Common myeloid progenitor, CD34-positive (primary cell): Measurements from ENCODE around the gene TVP23C.
"Not testable (repeated sequence)": the region's sequence is repeated elsewhere in the genome, so short reads cannot be mapped to it uniquely, and the experiment has no call there.

Experiments used
- CTCF ChIA-PET: fragments of 350-600 bp; sonication (Branson Sonifier 250); formaldehyde crosslinking; loops from one replicate; lab custom pipeline; 2021; ENCODE audit warnings: antibody characterized with exemption; lab: Charles Lee
- POLR2A ChIA-PET: fragments of 350-600 bp; sonication (Branson Sonifier 250); formaldehyde crosslinking; loops from one replicate; lab custom pipeline; 2021; ENCODE audit warnings: antibody characterized with exemption; lab: Charles Lee
- DNase-seq, 3 donors: peaks; one replicate each; pipeline versions ENCODE4 v3.0.0 to v3.0.0-alpha.2; 2013
- H3K27ac ChIP-seq, 2 experiments: 1 replicate in 1 of 2; 2 replicates in 1 of 2; pipeline ENCODE4 v1.7.0; 2013; ENCODE audit warnings: inconsistent platforms in 2 of 2, low read length in 2 of 2, mild to moderate bottlenecking in 2 of 2, low read depth in 1 of 2, moderate library complexity in 1 of 2; ENCODE audit not compliant: severe bottlenecking in 2 of 2, insufficient read depth in 1 of 2, poor library complexity in 1 of 2
- H3K27me3 ChIP-seq, 5 experiments: replicated peaks in 2 of 5; 1 replicate in 3 of 5; 2 replicates in 2 of 5; pipeline versions ENCODE4 v1.6.1 to v1.7.0; 2013; ENCODE audit warnings: low read length in 4 of 5, mild to moderate bottlenecking in 2 of 5, moderate library complexity in 2 of 5, inconsistent platforms in 1 of 5; ENCODE audit not compliant: insufficient read depth in 5 of 5, control insufficient read depth in 4 of 5
- H3K36me3 ChIP-seq, 4 experiments: 1 replicate in 2 of 4; 2 replicates in 2 of 4; pipeline versions ENCODE4 v1.6.1 to v1.7.0; 2013; ENCODE audit warnings: low read length in 3 of 4, control low read depth in 1 of 4, mild to moderate bottlenecking in 1 of 4; ENCODE audit not compliant: control insufficient read depth in 4 of 4, insufficient read depth in 4 of 4
- H3K4me1 ChIP-seq, 4 experiments: 1 replicate in 3 of 4; 2 replicates in 1 of 4; pipeline versions ENCODE4 v1.6.1 to v1.7.1; 2013; ENCODE audit warnings: low read length in 3 of 4, mild to moderate bottlenecking in 3 of 4, control low read depth in 1 of 4, inconsistent platforms in 1 of 4, moderate library complexity in 1 of 4; ENCODE audit not compliant: control insufficient read depth in 4 of 4, insufficient read depth in 4 of 4; ENCODE audit errors: control extremely low read depth in 1 of 4
- H3K4me3 ChIP-seq, 7 experiments: 1 replicate in 4 of 7; 2 replicates in 3 of 7; pipeline versions ENCODE4 v1.5.1 to v1.7.0; 2013; ENCODE audit warnings: mild to moderate bottlenecking in 7 of 7, low read length in 6 of 7, moderate library complexity in 6 of 7, inconsistent platforms in 2 of 7, low read depth in 2 of 7, control low read depth in 1 of 7; ENCODE audit not compliant: insufficient read depth in 4 of 7, control insufficient read depth in 1 of 7; ENCODE audit errors: extremely low read depth in 1 of 7
- H3K9me3 ChIP-seq, 5 experiments: 1 replicate in 4 of 5; 2 replicates in 1 of 5; pipeline versions ENCODE4 v1.6.1 to v1.7.1; 2013; ENCODE audit warnings: low read length in 4 of 5, mild to moderate bottlenecking in 2 of 5, inconsistent platforms in 1 of 5, low read depth in 1 of 5, moderate library complexity in 1 of 5; ENCODE audit not compliant: control insufficient read depth in 4 of 5, insufficient read depth in 2 of 5; ENCODE audit errors: control extremely low read depth in 1 of 5
- WGBS: methylation state at CpG from one replicate; pipeline ENCODE4 v1.1.5; 2013; ENCODE audit not compliant: insufficient coverage; 5-methylcytosine and 5-hydroxymethylcytosine counted together

The TVP23C gene

DNA sequence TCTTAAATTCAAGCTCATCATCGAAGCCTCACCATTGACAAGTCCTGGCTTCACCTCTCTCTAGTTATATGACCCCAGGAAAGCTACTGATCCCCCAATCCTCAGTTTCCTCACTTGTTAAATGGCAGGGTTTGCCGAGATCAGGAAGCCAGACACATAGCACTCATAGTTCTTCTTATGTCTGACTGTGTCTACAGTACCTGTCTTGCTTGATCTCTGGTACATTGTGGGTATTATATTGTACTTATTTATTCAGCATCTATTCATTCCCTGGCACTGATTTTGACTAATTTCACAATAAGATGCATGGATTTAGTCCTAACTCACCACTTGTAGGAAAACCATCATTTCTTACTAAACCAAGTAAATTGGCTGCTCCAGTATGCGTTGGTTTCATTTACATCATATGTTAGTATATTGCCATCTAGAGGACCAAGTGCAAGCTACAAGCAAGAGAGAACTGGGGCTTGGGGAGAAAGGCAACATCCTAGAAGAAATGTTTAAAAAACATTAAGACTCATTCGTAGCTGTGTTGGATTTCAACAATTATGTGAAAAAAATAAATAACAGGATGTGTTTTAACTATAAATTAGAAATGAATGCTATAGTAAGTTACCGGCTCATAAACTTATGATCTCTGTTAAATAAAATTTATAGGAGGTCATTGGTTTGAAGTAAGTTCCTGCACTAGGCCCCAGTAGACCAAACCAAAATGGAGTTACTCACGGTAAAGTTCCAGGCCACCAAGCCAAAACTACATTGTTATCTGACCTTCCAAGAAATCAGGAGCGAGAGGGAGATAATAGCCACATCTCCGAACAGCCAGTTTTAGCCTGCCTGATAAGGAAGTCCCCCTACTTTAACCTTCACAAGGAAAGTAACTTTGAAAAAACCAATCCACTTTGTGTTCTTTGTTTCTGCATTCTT is 36.7 kb downstream of the TVP23C start:
- not testable (repeated sequence) for H3K9me3 ChIP-seq, H3K4me3 ChIP-seq, H3K36me3 ChIP-seq, H3K27ac ChIP-seq, H3K27me3 ChIP-seq
- peaks cover 0 to 12% (median 5%) of the 10 kb centered on the region in 4 experiments for H3K4me1 ChIP-seq
- POLR2A ChIA-PET = interaction anchor here (0.7 kb wide), 1 partner anchor 135 kb away, joined by 3 read pairs; no protein-coding TSS in a partner anchor
- WGBS = 33% methylated on average over 1 of the region's 8 CpGs
- peak; percentile 49 to 73 (median 73) for DNase-seq
- CTCF ChIA-PET = interaction anchor here (0.7 to 1.8 kb wide), 4 partner anchors 9 to 279 kb away, joined by 3 to 8 read pairs (median 4); no protein-coding TSS in a partner anchor

DNA sequence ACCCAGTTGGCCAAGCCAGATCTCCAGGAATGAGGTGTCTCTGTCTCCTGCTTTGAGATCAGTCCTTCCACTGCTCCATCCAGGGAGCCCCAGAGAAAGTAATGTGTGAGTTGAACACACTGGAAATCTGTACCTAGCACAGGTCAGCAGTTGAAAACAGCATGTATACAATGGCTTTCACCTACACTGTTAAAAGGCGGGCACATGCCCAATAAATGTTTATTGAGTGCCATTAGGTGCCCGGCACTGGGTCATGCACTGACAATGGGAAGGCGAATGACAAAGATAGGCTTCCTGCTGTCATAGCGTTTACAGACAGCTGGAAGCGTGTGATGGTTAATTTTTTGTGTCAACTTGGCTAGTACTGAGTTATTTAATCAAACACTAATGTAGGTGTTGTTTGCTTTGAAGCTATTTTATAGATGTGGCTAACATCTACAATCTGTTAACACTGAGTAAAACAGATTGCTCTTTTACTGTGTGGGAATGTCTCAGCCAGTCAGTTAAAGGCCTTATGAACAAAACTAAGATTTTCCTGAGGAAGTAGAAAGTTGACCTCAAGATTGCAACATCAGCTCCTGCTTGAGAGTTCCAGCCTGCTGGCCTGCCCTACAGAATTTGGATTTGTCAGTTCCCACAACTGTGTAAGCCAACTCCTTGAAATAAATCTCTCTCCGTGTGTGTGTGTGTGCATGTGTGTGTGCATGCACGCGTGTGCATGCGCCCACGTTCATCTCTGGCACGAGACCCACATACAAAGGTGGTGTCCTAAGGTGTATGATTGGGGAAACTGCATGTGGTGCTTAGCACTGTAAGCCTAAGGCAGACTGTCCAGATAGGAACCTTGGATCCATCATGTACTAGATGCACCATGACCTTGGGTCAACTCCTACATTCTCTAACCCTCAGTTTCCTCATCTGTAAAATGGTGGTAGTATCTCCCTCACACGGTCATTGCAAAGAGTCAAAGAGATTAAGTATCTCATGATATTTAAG is 38.0 kb downstream of the TVP23C start:
- ChIA-PET POLR2A (interaction anchor here (0.7 kb wide), 1 partner anchor 136 kb away, joined by 3 read pairs; no protein-coding TSS in a partner anchor), CTCF (interaction anchor here (0.7 to 1.8 kb wide), 4 partner anchors 8 to 278 kb away, joined by 3 to 8 read pairs (median 4); no protein-coding TSS in a partner anchor)
- peak; percentile 18 to 68 (median 67) for DNase-seq
- H3K27ac ChIP-seq, H3K9me3 ChIP-seq, H3K4me3 ChIP-seq, H3K36me3 ChIP-seq, H3K27me3 ChIP-seq: not testable (repeated sequence)
- no CpG with 5 or more reads among the region's 12 CpGs for WGBS
- peaks cover 0 to 12% (median 5%) of the 10 kb centered on the region in 4 experiments for H3K4me1 ChIP-seq

GRCh38 chr17:15516150-15516549 is 47.1 kb downstream of the TVP23C start:
- Histone ChIP-seq H3K9me3 (no peaks in the 10 kb centered on the region), H3K36me3 (peaks cover 3 to 45% (median 19%) of the 10 kb centered on the region in 4 experiments), H3K27ac (no peak overlapping the region), H3K4me1 (no peaks in the 10 kb centered on the region), H3K27me3 (no peaks in the 10 kb centered on the region), H3K4me3 (no peak overlapping the region)
- ChIA-PET CTCF (no interaction called here), POLR2A (no interaction called here)
- 100% methylated on average over 8 of the region's 8 CpGs for WGBS
- DNase-seq = no peak

GRCh38 chr17:15514469-15514868 is 48.8 kb downstream of the TVP23C start:
- Histone ChIP-seq H3K9me3 (no peaks in the 10 kb centered on the region), H3K4me3 (no peak overlapping the region), H3K27ac (no peak overlapping the region), H3K4me1 (no peaks in the 10 kb centered on the region), H3K36me3 (peaks cover 3 to 45% (median 19%) of the 10 kb centered on the region in 4 experiments), H3K27me3 (no peaks in the 10 kb centered on the region)
- ChIA-PET POLR2A (no interaction called here), CTCF (interaction anchor here (0.8 to 1.5 kb wide), 2 partner anchors 11 to 16 kb away, joined by 3 to 7 read pairs; no protein-coding TSS in a partner anchor)
- no peak for DNase-seq
- WGBS = 80% methylated on average over 1 of the region's 2 CpGs

DNA sequence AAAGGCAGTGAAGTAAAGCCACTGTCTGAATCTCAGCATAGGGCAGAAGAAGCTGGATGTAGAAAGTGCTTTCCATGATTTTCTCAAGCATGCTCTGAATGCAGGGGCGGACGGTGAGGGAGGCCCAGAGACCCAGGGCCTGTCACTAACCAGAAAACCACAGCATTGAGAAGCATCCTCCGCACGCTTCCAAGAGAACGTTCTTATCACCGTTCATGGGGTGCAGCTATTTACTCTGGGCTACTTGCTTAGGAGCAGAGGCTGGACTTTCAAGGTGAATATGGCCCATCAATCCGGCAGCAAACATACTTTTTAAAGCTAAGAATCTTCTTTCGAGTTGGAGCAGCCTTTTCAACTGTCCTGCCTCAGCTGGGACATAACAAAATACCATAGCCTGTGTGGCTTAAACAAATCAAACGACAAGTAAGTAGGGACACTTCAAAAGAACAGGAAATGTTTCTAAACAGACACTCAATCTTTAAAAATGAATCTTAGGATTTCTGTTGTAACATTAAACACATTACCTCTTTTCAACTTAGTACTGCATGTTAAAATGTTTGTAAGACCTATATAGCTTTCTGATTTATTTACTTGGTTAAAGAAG is 49.3 kb downstream of the TVP23C start:
- no peak for DNase-seq
- Histone ChIP-seq H3K36me3 (peaks cover 3 to 45% (median 19%) of the 10 kb centered on the region in 4 experiments), H3K9me3 (no peaks in the 10 kb centered on the region), H3K27me3 (no peaks in the 10 kb centered on the region), H3K27ac (no peak overlapping the region), H3K4me3 (no peak overlapping the region), H3K4me1 (no peaks in the 10 kb centered on the region)
- ChIA-PET CTCF (interaction anchor here (0.8 to 1.5 kb wide), 2 partner anchors 11 to 15 kb away, joined by 3 to 7 read pairs; no protein-coding TSS in a partner anchor), POLR2A (no interaction called here)
- WGBS = 97% methylated on average over 8 of the region's 9 CpGs

- WGBS = 100% methylated on average over 4 of the region's 6 CpGs
These were observed 50.1 kb downstream of the TVP23C start for GRCh38 chr17:15513058-15513791.

More at GRCh38 chr17:15513058-15513791, 50.1 kb downstream of the TVP23C start:
- ChIA-PET POLR2A (no interaction called here), CTCF (interaction anchor here (0.6 to 1.5 kb wide), 3 partner anchors 10 to 1916 kb away, joined by 3 to 7 read pairs (median 3); no protein-coding TSS in a partner anchor)
- Histone ChIP-seq H3K4me1 (no peaks in the 10 kb centered on the region), H3K9me3 (no peaks in the 10 kb centered on the region), H3K36me3 (peaks cover 3 to 41% (median 19%) of the 10 kb centered on the region in 4 experiments), H3K27ac (no peak overlapping the region), H3K4me3 (no peak overlapping the region), H3K27me3 (no peaks in the 10 kb centered on the region)
- DNase-seq = no peak
